ENCODE results near the gene OR2Z1. TPM values are rescaled to one million over a fixed set of nuclear protein-coding genes. Genes with fewer than 3 reads are reported as not detected.
A peak's percentile ranks its signal among the peaks of the same experiment; 100 is the strongest.

OR2Z1 gene
- total RNA-seq, 1 experiment from 2014 or later, result not detected

GRCh38 chr19:8731428-8732169 is 10.2 kb downstream of the OR2Z1 start:
- RAD21 ChIA-PET (ENCODE audit: low non-redundant PET in 1 of 2, low total read pairs in 2 of 2, uncharacterized antibody in 2 of 2, unreplicated experiment in 2 of 2), result no interaction called here
- Histone ChIP-seq H3K27ac (ENCODE audit: low read depth, low read length) (no peak overlapping the region), H4K20me1 (ENCODE audit: insufficient read depth) (no peaks in the 10 kb centered on the region), H3K4me3 (replicated peaks in 1 of 2; ENCODE audit: low read depth in 1 of 2, low read length in 2 of 2) (no peak overlapping the region), H3K36me3 (ENCODE audit: control insufficient read depth in 1 of 2, insufficient read depth in 2 of 2, low read length in 2 of 2) (no peaks in the 10 kb centered on the region), H3K9me2 (ENCODE audit: insufficient read depth) (no peaks in the 10 kb centered on the region), H2AFZ (ENCODE audit: low read depth, low read length, poor library complexity, severe bottlenecking) (no peak overlapping the region), H3K4me2 (ENCODE audit: low read length) (no peak overlapping the region), H3K9ac (ENCODE audit: low read length) (no peak overlapping the region), H3K9me3 (ENCODE audit: control insufficient read depth in 1 of 2, insufficient read depth in 1 of 2, low read depth in 1 of 2, low read length in 2 of 2) (no peaks in the 10 kb centered on the region), H3K27me3 (ENCODE audit: insufficient read depth, low read length) (0 out of 2 replicates have a peak, but pooled peaks cover 6% of the 10 kb centered on the region), H3K79me2 (ENCODE audit: insufficient read depth, low read length) (no peaks in the 10 kb centered on the region), H3K4me1 (ENCODE audit: control insufficient read depth in 1 of 2, insufficient read depth in 2 of 2, low read length in 2 of 2) (no peaks in the 10 kb centered on the region)
- CTCF ChIA-PET, result no interaction called here
- ATAC-seq (no peak), DNase-seq (ENCODE audit: low read depth, low spot score) (no peak)
- no TSS peak for BruUV-seq (replicated peaks)
- POLR2A ChIA-PET, result no interaction called here
- TF ChIP-seq SRF (IDR thresholded peaks at IDR 0.05; ENCODE audit: low read depth) (no peak), REST (IDR thresholded peaks at IDR 0.05; ENCODE audit: low read depth) (peak; percentile 76)
- intact Hi-C loops (cut with micrococcal nuclease), result no loop called here

DNA sequence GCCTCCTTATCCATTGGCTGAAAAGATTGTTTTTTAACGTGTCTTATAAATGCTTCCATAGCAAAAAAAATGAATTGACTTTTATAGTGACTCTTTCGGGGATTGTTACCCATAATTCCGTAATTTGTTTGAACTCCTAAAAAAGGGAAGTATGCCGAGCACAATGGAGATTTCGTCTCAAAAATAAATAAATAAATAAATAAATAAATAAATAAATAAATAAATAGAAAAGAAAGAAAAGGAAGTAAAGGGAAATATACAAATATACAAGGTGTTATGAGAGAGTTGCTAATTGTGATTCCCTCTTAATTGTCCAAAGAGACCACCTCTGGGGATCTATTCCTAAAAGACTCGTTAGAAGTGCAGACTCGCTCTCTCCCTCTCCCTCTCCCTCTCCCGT is 16.9 kb downstream of the OR2Z1 start:
- Histone ChIP-seq H3K4me1 (ENCODE audit: control insufficient read depth in 1 of 2, insufficient read depth in 2 of 2, low read length in 2 of 2) (no peaks in the 10 kb centered on the region), H3K4me2 (ENCODE audit: low read length) (no peak overlapping the region), H3K9me2 (ENCODE audit: insufficient read depth) (no peaks in the 10 kb centered on the region), H3K9ac (ENCODE audit: low read length) (no peak overlapping the region), H3K9me3 (ENCODE audit: control insufficient read depth in 1 of 2, insufficient read depth in 1 of 2, low read depth in 1 of 2, low read length in 2 of 2) (no peaks in the 10 kb centered on the region), H4K20me1 (ENCODE audit: insufficient read depth) (no peaks in the 10 kb centered on the region), H3K4me3 (replicated peaks in 1 of 2; ENCODE audit: low read depth in 1 of 2, low read length in 2 of 2) (no peak overlapping the region), H2AFZ (ENCODE audit: low read depth, low read length, poor library complexity, severe bottlenecking) (no peak overlapping the region), H3K36me3 (ENCODE audit: control insufficient read depth in 1 of 2, insufficient read depth in 2 of 2, low read length in 2 of 2) (no peaks in the 10 kb centered on the region), H3K79me2 (ENCODE audit: insufficient read depth, low read length) (no peaks in the 10 kb centered on the region), H3K27me3 (ENCODE audit: insufficient read depth, low read length) (no peaks in the 10 kb centered on the region; the same call in 1 of the 2 replicates), H3K27ac (ENCODE audit: low read depth, low read length) (no peak overlapping the region)
- BruUV-seq (replicated peaks), result no TSS peak
- intact Hi-C loops (cut with micrococcal nuclease), result no loop called here
- DNase-seq (ENCODE audit: low read depth, low spot score) (no peak), ATAC-seq (no peak)
- TF ChIP-seq, protein P1, sequence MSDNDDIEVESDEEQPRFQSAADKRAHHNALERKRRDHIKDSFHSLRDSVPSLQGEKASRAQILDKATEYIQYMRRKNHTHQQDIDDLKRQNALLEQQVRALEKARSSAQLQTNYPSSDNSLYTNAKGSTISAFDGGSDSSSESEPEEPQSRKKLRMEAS (IDR thresholded peaks at IDR 0.05), result no peak
- no peak for TF ChIP-seq SP1 (IDR thresholded peaks at IDR 0.05; ENCODE audit: low read depth)
- TF ChIP-seq TCF7L2 (IDR thresholded peaks at IDR 0.05; ENCODE audit: borderline replicate concordance, extremely low read depth, insufficient read depth, insufficient read length), result no peak
- TF ChIP-seq ZNF274 (IDR thresholded peaks at IDR 0.05; ENCODE audit: low read depth, low read length), result no peak
- no peak for TF ChIP-seq CBX3 (IDR thresholded peaks at IDR 0.05; ENCODE audit: low read depth)
- TF ChIP-seq SRF (IDR thresholded peaks at IDR 0.05; ENCODE audit: low read depth), result no peak
- no peak for TF ChIP-seq EZH2phosphoT487 (IDR thresholded peaks at IDR 0.05; ENCODE audit: borderline replicate concordance)
- TF ChIP-seq ZFX (IDR thresholded peaks at IDR 0.05), result no peak
- TF ChIP-seq POLR2A (IDR thresholded peaks at IDR 0.05; ENCODE audit: borderline replicate concordance, extremely low read depth, insufficient read depth, insufficient read length), result no peak
- no peak for TF ChIP-seq SIN3A (IDR thresholded peaks at IDR 0.05; ENCODE audit: low read depth)
- ChIA-PET RAD21 (ENCODE audit: low non-redundant PET in 1 of 2, low total read pairs in 2 of 2, uncharacterized antibody in 2 of 2, unreplicated experiment in 2 of 2) (no interaction called here), CTCF (no interaction called here), POLR2A (no interaction called here)

All from HCT116 (cell line).